HG03571 (cell line): ENCODE measurements around the gene TTC4.

Source experiments
- ATAC-seq: cut with Tn5 transposase; IDR thresholded peaks from one replicate; pipeline ENCODE4 v1.9.1; 2021; ENCODE audit not compliant: unreplicated experiment

TTC4 gene

GRCh38 chr1:54715493-54716298, at the start of gene TTC4:
TSS of gene TTC4 (plus strand) at chr1:54715861. CDS start at chr1:54715909, 48 bp downstream.
- peak; percentile 96 for ATAC-seq

- no peak for ATAC-seq
Measured at GRCh38 chr1:54666333-54666732, 49.3 kb upstream of the TTC4 start.

- no peak for ATAC-seq
Measured at GRCh38 chr1:54667797-54668196, 47.9 kb upstream of the TTC4 start.

GRCh38 chr1:54668567-54668966, 47.1 kb upstream of the TTC4 start:
- no peak for ATAC-seq

GRCh38 chr1:54671985-54672608, 43.6 kb upstream of the TTC4 start:
- ATAC-seq, result no peak

GRCh38 chr1:54678776-54679643, 36.7 kb upstream of the TTC4 start:
- no peak for ATAC-seq

GRCh38 chr1:54679706-54680105, 36.0 kb upstream of the TTC4 start:
- no peak for ATAC-seq

- ATAC-seq, result no peak
Measured at GRCh38 chr1:54680387-54680786, 35.3 kb upstream of the TTC4 start.

GRCh38 chr1:54681358-54681757, 34.3 kb upstream of the TTC4 start:
- no peak for ATAC-seq

- ATAC-seq, result no peak
Measured at GRCh38 chr1:54683453-54683852, 32.2 kb upstream of the TTC4 start.

GRCh38 chr1:54685335-54685905, 30.2 kb upstream of the TTC4 start:
- ATAC-seq, result no peak

GRCh38 chr1:54686155-54686554, 29.5 kb upstream of the TTC4 start:
- no peak for ATAC-seq

- no peak for ATAC-seq
Measured at GRCh38 chr1:54694771-54695170, 20.9 kb upstream of the TTC4 start.

- ATAC-seq, result no peak
Measured at GRCh38 chr1:54695221-54695620, 20.4 kb upstream of the TTC4 start.

- no peak for ATAC-seq
Measured at GRCh38 chr1:54695764-54696163, 19.9 kb upstream of the TTC4 start.

GRCh38 chr1:54696262-54696661, 19.4 kb upstream of the TTC4 start:
- ATAC-seq, result no peak

- ATAC-seq, result no peak
Measured at GRCh38 chr1:54697896-54698295, 17.8 kb upstream of the TTC4 start.

GRCh38 chr1:54698346-54698745, 17.3 kb upstream of the TTC4 start:
- no peak for ATAC-seq

- no peak for ATAC-seq
Measured at GRCh38 chr1:54699936-54700525, 15.6 kb upstream of the TTC4 start.

- ATAC-seq, result no peak
Measured at GRCh38 chr1:54701066-54701465, 14.6 kb upstream of the TTC4 start.

- no peak for ATAC-seq
Measured at GRCh38 chr1:54701996-54702395, 13.7 kb upstream of the TTC4 start.
